GM12874 (cell line): Measurements from ENCODE around the gene RNF39.

Experiments used
- TF ChIP-seq, protein P1 (sequence below): IDR thresholded peaks from 2 replicates; pipeline ENCODE4 v1.5.1; 2011; ENCODE audit warnings: low read depth, mild to moderate bottlenecking, control low read depth, low read length, moderate library complexity; ENCODE audit not compliant: insufficient read depth

The RNF39 gene

DNA sequence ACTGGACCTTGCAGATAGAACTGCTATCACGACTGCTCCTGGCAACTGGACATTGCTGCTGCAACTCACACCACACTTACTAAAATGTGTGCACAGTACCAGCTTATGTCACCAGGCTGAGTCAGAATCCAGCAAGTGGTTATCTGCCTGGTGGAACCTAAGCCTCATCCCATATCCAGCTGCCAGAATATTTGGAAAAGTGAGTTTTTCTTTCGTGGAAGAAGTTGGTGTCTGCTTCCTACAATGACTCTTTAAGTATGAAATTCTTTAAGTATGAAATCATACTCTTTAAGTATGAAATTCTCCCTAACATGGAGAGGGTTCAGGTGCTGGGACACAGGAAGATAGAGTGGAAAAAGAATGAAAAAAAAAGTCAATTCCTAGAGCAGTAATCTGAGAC, 30.9 kb downstream of the RNF39 start:
- TF ChIP-seq, protein P1, sequence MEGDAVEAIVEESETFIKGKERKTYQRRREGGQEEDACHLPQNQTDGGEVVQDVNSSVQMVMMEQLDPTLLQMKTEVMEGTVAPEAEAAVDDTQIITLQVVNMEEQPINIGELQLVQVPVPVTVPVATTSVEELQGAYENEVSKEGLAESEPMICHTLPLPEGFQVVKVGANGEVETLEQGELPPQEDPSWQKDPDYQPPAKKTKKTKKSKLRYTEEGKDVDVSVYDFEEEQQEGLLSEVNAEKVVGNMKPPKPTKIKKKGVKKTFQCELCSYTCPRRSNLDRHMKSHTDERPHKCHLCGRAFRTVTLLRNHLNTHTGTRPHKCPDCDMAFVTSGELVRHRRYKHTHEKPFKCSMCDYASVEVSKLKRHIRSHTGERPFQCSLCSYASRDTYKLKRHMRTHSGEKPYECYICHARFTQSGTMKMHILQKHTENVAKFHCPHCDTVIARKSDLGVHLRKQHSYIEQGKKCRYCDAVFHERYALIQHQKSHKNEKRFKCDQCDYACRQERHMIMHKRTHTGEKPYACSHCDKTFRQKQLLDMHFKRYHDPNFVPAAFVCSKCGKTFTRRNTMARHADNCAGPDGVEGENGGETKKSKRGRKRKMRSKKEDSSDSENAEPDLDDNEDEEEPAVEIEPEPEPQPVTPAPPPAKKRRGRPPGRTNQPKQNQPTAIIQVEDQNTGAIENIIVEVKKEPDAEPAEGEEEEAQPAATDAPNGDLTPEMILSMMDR, result no peak

DNA sequence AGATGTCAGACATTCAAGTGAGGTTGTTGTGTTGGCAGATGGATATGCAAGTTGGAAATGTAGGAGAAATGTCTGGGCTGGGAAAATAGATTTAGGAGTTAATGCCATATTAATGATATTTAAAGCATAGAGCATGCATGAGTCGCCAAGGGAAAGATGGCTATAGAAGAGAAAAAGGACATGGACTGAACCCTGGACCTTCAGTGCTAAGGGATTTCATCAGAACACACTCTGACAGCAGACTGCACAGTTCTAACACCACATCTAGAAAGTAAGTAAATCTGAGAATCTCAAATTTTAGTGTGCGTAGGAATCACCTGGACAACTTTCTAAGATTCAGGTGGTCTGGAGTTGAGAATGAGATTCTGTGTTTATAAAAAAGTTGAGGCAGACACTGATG, 31.8 kb downstream of the RNF39 start:
- TF ChIP-seq, protein P1, result no peak

GRCh38 chr6:30042914-30043313, 32.7 kb downstream of the RNF39 start:
- TF ChIP-seq, protein P1, result no peak

- TF ChIP-seq, protein P1, result no peak
These were observed 33.1 kb downstream of the RNF39 start for GRCh38 chr6:30042476-30042875.

- TF ChIP-seq, protein P1, result no peak
These were observed 33.7 kb downstream of the RNF39 start for GRCh38 chr6:30041821-30042220.

DNA sequence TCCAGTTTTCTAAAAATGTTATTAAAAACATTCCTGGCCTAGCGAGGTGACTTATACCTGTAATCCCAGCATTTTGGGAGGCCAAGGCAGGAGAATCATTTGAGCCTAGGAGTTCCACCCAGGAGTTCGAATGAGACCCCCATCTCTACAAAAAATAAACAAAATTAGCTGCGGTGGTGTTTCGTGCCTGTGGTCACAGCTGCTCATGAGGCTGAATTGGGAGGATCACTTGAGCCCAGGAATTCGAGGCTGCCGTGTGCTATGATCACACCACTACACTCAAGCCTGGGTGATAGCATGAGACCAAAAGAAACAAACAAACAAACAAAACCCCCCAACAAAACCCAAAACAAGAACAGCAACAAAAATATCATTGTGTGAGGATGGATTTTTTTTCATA, 34.3 kb downstream of the RNF39 start:
- TF ChIP-seq, protein P1, result no peak

DNA sequence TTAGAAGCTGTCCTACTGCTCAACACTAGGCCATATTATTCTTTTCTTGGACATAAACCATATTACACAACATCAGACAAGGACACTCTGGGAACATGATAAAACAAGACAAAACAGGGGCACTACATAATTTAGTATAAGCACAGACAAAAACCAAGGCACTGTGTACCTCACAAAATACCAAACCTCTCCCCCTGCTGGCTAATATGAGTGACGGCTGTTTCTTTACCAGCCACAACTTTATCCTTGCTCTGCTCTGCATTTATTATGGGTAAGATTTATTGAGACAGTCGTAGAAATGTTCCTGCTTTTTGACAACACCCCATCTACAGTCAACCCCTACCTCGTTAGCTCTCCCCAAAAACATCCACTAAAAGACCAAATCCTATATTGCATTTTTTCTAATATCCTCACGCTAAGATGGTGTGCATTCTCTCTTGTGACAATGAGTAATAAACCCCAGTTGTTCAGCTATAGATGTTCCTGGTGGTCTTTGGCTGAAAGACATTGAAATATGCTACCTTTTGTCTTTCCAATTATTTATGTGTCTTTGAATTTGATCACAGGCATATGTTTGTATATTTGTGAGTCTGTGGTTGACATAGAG, 38.3 kb downstream of the RNF39 start:
- TF ChIP-seq, protein P1, result peak; percentile 61; the same call in 1 of the 2 replicates
